Measurements from ENCODE around the gene RASGRP1. TPM values are rescaled to one million over a fixed set of nuclear protein-coding genes. Genes with fewer than 3 reads are reported as not detected.

RASGRP1 gene
- total and polyA plus RNA-seq, 5 experiments from 2014 or later: 52.3 to 90.5 (median 83.7) TPM

DNA sequence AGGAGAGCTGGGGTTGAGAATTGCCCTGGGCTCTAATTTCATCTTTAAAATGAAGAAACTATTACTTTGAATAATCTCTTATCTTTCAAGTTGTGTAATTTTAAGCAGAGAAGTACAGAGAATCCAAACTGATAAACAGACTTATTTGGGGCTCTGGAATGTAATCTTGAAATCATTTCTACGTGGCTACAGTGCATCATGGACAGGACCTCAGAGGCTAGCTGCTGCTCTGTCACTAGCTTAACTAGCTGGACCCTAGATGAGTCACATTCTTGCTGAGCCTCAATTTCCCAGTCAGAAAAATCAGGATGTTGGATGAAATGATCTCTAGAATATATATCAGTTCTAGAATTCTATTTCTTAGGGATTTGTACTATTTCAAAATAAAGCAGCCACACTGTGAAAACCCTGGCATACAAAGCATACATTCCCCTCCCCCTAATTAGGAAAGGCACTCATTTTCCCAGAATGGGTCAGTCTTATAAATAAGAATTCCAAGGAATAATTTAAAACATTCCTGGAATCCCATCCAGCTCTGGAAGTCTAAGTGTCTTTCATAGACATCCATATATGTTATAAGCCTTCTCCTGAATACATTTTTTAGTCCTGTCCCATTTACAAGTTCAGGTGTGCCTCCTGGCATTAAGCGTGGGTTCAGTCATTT is 47.2 kb downstream of the RASGRP1 start:
- ATAC-seq (no peak), DNase-seq (no peak)
- Mint-ChIP-seq H3K27ac (peak overlapping the region in 9 of 10 donors; percentile 38 to 82 (median 68)), H3K27me3 (no peaks in the 10 kb centered on the region), H3K4me1 (peaks cover 20 to 38% (median 24%) of the 10 kb centered on the region in 4 donors), H3K9me3 (no peaks in the 10 kb centered on the region), H3K36me3 (peaks cover 8 to 82% (median 11%) of the 10 kb centered on the region in 3 donors), H3K4me3 (no peak overlapping the region)
- POLR2A ChIA-PET: no interaction called here

DNA sequence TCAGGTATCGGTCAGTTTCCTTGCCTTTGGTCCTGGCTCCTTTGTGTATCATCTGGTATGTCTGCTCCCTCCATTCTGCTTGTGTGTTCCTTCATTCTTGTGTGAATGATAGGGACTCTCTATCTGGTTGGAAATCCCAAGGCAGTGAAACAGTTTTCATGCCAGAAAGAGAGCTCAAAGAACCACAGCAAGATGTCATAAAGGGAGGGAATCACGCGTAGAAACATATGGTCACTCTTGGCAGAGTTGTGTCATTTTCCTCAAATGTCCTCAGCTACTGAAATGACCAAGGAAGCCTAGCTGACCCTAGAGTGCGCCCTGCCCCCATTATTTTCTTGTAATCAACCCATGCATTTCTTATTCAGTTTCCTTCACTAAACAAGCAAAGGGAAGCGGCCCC is 48.0 kb downstream of the RASGRP1 start:
- DNase-seq (no peak), ATAC-seq (no peak)
- Mint-ChIP-seq H3K9me3 (no peaks in the 10 kb centered on the region), H3K27me3 (no peaks in the 10 kb centered on the region), H3K4me3 (no peak overlapping the region), H3K4me1 (peaks cover 12 to 34% (median 22%) of the 10 kb centered on the region in 4 donors), H3K36me3 (peaks cover 8 to 86% (median 17%) of the 10 kb centered on the region in 3 donors), H3K27ac (peak overlapping the region in 8 of 10 donors; percentile 26 to 86 (median 82))
- POLR2A ChIA-PET: interaction anchor here (1.1 kb wide), 1 partner anchor 169 kb away, joined by 3 read pairs; no protein-coding TSS in a partner anchor

DNA sequence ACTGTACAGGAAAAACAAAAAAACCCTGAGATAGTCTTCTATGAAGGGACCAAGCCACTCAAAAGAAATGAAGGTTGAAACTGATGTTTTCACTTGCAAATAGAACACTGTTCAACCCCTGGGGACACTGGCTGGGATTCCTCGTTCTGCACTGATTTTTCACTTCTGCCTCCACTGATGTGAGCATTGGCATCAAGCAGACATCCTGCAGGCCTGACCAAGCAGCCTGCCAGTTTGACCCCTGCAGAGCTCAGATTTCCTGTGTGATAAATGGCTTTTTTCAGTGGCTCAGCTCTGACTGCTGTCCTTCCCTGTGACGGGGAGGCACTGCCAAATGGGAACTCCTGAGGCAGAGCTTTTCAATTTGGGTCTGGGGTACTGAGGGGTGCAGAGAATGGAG is 50.0 kb downstream of the RASGRP1 start:
- H3K36me3 Mint-ChIP-seq: peaks cover 12 to 91% (median 21%) of the 10 kb centered on the region in 3 donors

DNA sequence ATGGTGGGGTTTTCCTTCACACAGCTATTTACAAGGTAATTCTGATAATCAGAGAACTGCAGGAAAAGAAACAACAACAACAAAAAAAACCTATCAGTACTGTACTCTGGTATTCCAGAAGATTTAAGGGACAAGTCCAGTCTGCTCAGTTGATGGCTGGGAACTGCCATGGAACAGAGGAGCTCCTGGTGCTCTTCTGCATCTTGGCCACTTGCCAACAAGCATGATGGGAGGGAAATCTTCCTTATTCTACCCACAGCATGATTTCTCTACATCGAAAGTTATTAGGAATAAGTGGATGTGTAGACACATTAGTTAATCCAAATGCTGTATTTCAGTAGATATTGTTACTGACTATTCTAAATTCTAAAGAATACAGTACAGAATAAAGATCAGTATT is 51.7 kb downstream of the RASGRP1 start:
- no peak for ATAC-seq
- peaks cover 12 to 93% (median 21%) of the 10 kb centered on the region in 3 donors for H3K36me3 Mint-ChIP-seq
- peaks cover 0 to 28% (median 12%) of the 10 kb centered on the region in 4 donors for H3K4me1 Mint-ChIP-seq
- POLR2A ChIA-PET: interaction anchor here (0.6 kb wide), 1 partner anchor 171 kb away, joined by 3 read pairs; no protein-coding TSS in a partner anchor
- H3K9me3 Mint-ChIP-seq: no peaks in the 10 kb centered on the region
- peak overlapping the region in 6 of 10 donors; percentile 13 to 82 (median 59) for H3K27ac Mint-ChIP-seq
- no peak overlapping the region for H3K4me3 Mint-ChIP-seq
- no peak for DNase-seq
- no peaks in the 10 kb centered on the region for H3K27me3 Mint-ChIP-seq

More for the DNA sequence above, 50.0 kb downstream of the RASGRP1 start:
- peak overlapping the region; percentile 35 to 87 (median 68) for H3K27ac Mint-ChIP-seq
- no peaks in the 10 kb centered on the region for H3K9me3 Mint-ChIP-seq
- H3K27me3 Mint-ChIP-seq: no peaks in the 10 kb centered on the region
- no peak for ATAC-seq
- H3K4me3 Mint-ChIP-seq: no peak overlapping the region
- peaks cover 6 to 32% (median 14%) of the 10 kb centered on the region in 4 donors for H3K4me1 Mint-ChIP-seq
- DNase-seq: no peak
- POLR2A ChIA-PET: interaction anchor here (0.6 to 1.4 kb wide), 2 partner anchors 43 to 172 kb away, joined by 3 read pairs; no protein-coding TSS in a partner anchor

DNA sequence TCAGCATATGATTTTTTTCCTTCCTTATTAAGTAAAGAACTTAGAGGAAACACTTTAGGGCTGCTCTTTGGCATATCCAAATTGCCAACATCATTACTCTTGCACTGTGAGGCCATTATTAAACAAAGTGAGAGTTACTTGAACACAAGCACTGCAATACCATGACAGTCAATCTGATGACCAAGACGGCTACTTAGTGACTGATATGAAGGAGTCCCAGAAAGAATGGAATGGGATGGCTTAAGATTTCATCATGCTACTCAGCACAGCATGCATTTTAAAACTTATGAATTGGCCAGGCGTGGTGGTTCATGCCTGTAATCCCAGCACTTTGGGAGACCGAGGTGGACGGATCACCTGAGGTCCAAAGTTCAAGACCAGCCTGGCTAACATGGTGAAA is 55.5 kb downstream of the RASGRP1 start:
- POLR2A ChIA-PET: no interaction called here
- H3K27me3 Mint-ChIP-seq: no peaks in the 10 kb centered on the region
- H3K9me3 Mint-ChIP-seq: no peaks in the 10 kb centered on the region

DNA sequence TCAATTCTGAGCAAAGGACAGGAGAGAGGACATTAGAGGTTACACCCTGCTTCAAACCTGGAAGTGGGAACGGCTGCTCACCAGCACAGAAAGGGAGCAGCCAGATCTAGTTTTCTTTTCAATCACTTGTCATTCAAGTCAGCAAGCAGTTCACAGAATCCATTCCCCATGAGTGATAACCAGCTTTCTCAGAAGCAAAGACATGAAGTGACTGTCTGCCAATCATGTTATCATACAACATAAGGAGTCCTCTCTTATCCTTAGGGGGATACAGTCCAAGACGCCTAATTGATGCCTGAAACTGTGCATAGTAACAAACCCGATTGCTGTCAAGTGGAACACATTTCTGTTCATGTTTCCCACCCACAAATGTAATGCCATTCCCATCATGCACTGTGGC is 56.0 kb downstream of the RASGRP1 start:
- Mint-ChIP-seq H3K36me3 (peaks cover 15 to 94% (median 32%) of the 10 kb centered on the region in 3 donors), H3K4me1 (peaks cover 0 to 8% (median 1%) of the 10 kb centered on the region in 4 donors), H3K27ac (peak overlapping the region in 9 of 10 donors; percentile 2 to 83 (median 78)), H3K4me3 (no peak overlapping the region), H3K27me3 (no peaks in the 10 kb centered on the region), H3K9me3 (no peaks in the 10 kb centered on the region)
- DNase-seq: no peak
- POLR2A ChIA-PET: no interaction called here
- no peak for ATAC-seq

More for the DNA sequence above, 55.5 kb downstream of the RASGRP1 start:
- H3K27ac Mint-ChIP-seq: peak overlapping the region in 7 of 10 donors; percentile 55 to 83 (median 78)
- ATAC-seq (no peak), DNase-seq (no peak)
- peaks cover 17 to 95% (median 34%) of the 10 kb centered on the region in 3 donors for H3K36me3 Mint-ChIP-seq
- peaks cover 0 to 10% (median 1%) of the 10 kb centered on the region in 4 donors for H3K4me1 Mint-ChIP-seq
- no peak overlapping the region for H3K4me3 Mint-ChIP-seq

DNA sequence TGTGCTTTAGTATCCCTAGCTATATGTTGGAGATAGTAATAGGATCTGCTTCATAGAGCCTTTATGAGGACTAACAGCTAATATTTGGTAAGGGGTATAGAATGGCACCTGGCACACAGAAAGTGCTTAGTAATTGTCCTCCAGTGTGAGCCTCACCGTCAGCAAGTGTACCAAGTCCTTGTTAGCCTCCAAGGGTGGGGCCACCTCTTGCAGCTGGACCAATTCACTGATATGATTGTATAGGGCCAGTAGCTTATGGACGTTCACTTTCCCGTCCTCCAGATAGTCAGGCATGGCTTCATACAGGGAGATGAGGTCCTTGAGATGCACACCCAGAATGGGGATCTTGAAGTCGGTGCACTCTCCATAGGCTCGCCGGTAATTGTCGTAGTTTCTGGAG is 57.0 kb downstream of the RASGRP1 start:
- H3K4me1 Mint-ChIP-seq: peaks cover 0 to 8% (median 4%) of the 10 kb centered on the region in 4 donors
- H3K36me3 Mint-ChIP-seq: peaks cover 9 to 94% (median 39%) of the 10 kb centered on the region in 3 donors
- no peaks in the 10 kb centered on the region for H3K9me3 Mint-ChIP-seq
- peak overlapping the region in 9 of 10 donors; percentile 12 to 83 (median 49) for H3K27ac Mint-ChIP-seq
- POLR2A ChIA-PET: no interaction called here
- DNase-seq (no peak), ATAC-seq (no peak)
- no peak overlapping the region for H3K4me3 Mint-ChIP-seq
- no peaks in the 10 kb centered on the region for H3K27me3 Mint-ChIP-seq

DNA sequence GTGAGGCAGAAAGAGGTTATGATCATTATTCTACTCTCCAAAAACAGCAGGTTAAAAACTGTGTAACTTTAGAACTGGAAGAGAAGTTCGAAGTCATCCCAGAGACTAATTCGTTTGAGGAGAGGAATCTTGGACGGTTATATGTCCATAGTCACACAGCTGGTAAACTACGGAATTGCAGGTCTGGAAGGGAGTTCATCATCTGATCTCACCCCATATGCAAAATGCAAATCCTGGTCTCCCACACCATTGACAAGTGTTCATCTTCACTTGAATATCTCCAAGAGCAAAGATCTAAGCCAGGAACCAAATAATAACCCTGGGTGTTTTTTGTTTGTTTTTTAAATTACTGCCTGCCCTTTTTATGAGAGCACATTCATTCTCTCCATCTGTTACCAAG is 57.6 kb downstream of the RASGRP1 start:
- POLR2A ChIA-PET: interaction anchor here (1.0 kb wide), 1 partner anchor 15 kb away, joined by 4 read pairs; no protein-coding TSS in a partner anchor
- no peak for ATAC-seq
- peaks cover 9 to 94% (median 40%) of the 10 kb centered on the region in 3 donors for H3K36me3 Mint-ChIP-seq
- DNase-seq: no peak
- H3K27ac Mint-ChIP-seq: peak overlapping the region in 9 of 10 donors; percentile 22 to 83 (median 72)
- H3K27me3 Mint-ChIP-seq: no peaks in the 10 kb centered on the region
- no peaks in the 10 kb centered on the region for H3K9me3 Mint-ChIP-seq
- peaks cover 0 to 8% (median 5%) of the 10 kb centered on the region in 4 donors for H3K4me1 Mint-ChIP-seq
- H3K4me3 Mint-ChIP-seq: no peak overlapping the region

DNA sequence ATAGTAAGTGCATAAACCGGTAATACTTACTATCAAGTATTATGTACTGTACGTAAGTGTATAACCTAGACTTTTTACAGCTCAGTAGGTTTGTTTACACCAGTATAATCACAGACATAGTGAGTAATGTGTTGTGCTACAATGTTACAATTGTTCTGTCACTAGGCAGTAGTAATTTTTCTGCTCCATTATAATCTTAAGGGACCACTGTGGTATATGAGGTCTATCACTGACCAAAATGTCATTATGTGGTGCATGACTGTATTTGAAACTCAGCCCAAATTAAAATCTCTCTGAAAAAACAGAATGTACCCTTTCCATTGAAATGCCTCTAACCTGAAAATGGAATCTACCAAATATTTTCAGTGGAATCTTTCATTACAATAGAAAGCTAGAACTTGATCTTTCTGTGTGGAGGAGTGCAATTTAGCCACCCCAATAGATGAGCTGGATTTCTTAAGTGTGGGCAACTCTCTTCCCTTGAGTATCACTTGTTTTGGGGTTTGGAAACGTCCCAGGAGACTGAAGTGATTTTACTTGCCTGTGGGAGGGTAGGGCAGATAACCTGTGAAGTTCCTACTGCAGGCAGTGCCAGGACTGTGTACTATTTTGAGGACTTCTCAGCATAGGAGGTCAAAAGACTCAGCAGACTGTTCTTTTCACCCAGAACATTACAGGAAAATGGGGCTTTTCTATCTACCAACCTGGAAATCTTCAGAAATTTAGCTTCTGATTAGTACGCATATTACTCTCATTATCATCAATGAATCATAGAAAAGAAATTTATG is 59.7 kb downstream of the RASGRP1 start:
- Mint-ChIP-seq H3K4me3 (no peak overlapping the region), H3K4me1 (peaks cover 0 to 7% (median 5%) of the 10 kb centered on the region in 4 donors), H3K36me3 (peaks cover 5 to 96% (median 50%) of the 10 kb centered on the region in 3 donors), H3K9me3 (no peaks in the 10 kb centered on the region), H3K27me3 (no peaks in the 10 kb centered on the region), H3K27ac (peak overlapping the region in 9 of 10 donors; percentile 3 to 84 (median 56))
- no peak for ATAC-seq
- POLR2A ChIA-PET: interaction anchor here (1.4 kb wide), 1 partner anchor 59 kb away, joined by 4 read pairs; the partner anchor contains the start of gene RASGRP1
- DNase-seq: no peak

DNA sequence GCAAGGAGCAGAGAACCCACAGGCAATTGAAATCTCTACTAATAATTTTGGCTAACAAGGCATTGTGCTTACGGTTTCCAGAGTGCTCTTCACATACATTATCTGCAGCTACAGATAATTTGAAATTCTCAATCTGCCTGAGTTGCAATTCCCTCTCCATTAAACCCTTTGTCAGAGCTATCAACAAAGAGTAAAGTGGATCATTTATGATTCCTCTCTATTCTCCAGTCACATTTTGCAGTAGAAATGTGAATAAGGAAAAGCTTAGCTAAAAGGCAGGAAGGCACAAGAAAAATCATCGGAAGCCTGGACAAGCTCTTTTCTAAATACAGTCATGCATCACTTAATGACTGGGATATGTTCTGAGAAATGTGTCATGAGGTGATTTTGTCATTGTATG is 61.1 kb downstream of the RASGRP1 start:
- Mint-ChIP-seq H3K36me3 (peaks cover 5 to 96% (median 51%) of the 10 kb centered on the region in 3 donors), H3K4me3 (no peak overlapping the region), H3K9me3 (no peaks in the 10 kb centered on the region), H3K27ac (peak overlapping the region in 8 of 10 donors; percentile 13 to 80 (median 56)), H3K4me1 (peaks cover 0 to 13% (median 11%) of the 10 kb centered on the region in 4 donors), H3K27me3 (no peaks in the 10 kb centered on the region)
- DNase-seq (no peak), ATAC-seq (no peak)
- POLR2A ChIA-PET: no interaction called here

DNA sequence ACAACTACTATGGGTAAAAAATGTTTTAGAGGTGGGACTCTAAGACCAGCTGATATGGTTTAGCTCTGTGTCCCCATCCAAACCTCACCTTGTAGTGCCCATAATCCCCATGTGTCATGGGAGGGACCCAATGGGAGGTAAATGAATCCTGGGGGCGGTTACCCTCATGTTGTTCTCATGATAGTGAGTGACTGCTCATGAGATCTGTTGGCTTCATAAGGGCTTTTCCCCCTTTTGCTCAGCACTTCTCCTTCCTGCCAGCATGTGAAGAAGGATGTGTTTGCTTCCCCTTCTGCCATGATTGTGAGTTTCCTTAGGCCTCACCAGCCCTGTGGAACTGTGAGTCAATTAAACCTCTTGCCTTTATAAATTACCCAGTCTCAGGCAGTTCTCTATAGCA is 65.0 kb downstream of the RASGRP1 start:
- no peak for DNase-seq
- Mint-ChIP-seq H3K27ac (peak overlapping the region; percentile 22 to 86 (median 74)), H3K4me1 (peaks cover 2 to 26% (median 18%) of the 10 kb centered on the region in 4 donors), H3K9me3 (no peaks in the 10 kb centered on the region), H3K4me3 (no peak overlapping the region), H3K36me3 (peaks cover 0 to 94% (median 42%) of the 10 kb centered on the region in 3 donors), H3K27me3 (no peaks in the 10 kb centered on the region)
- ATAC-seq: no peak
- POLR2A ChIA-PET: no interaction called here

DNA sequence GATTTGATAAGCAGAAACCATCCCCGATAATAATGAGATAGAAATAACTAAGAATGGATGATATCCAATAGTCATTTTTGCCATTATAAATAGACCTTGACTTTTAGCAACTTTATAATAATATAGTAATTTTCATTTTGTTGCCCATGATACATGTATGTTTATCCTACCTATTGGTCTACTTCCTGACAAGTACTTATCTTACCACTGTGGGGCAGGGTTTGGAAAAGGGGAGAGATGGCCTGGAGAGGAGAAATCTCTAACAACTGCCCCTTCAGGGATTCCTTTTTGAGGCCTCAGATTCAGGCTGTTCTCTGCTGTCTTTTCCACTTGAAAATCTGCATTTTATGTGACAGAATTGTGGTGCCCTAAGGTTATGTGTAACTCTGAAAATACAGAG is 68.5 kb downstream of the RASGRP1 start:
- peaks cover 6 to 94% (median 33%) of the 10 kb centered on the region in 3 donors for H3K36me3 Mint-ChIP-seq
- ATAC-seq: no peak
- H3K9me3 Mint-ChIP-seq: no peaks in the 10 kb centered on the region
- H3K4me3 Mint-ChIP-seq: no peak overlapping the region
- DNase-seq: no peak
- POLR2A ChIA-PET: no interaction called here
- peaks cover 9 to 33% (median 26%) of the 10 kb centered on the region in 4 donors for H3K4me1 Mint-ChIP-seq
- H3K27ac Mint-ChIP-seq: peak overlapping the region; percentile 31 to 88 (median 80)
- no peaks in the 10 kb centered on the region for H3K27me3 Mint-ChIP-seq
